ENCODE data around the gene TNFRSF18. TPM values are rescaled to one million over a fixed set of nuclear protein-coding genes. Genes with fewer than 3 reads are reported as not detected.

The TNFRSF18 gene
- total and polyA plus RNA-seq, 3 donors from 2014 or later: 0.67 TPM; not detected in 2

GRCh38 chr1:1194723-1195122, 11.7 kb downstream of the TNFRSF18 start:
- Histone ChIP-seq H3K27ac (no peak overlapping the region), H3K36me3 (ENCODE audit: low read depth, missing control alignments) (no peaks in the 10 kb centered on the region), H3K4me1 (no peaks in the 10 kb centered on the region), H3K4me3 (no peak overlapping the region), H3K9me3 (no peaks in the 10 kb centered on the region), H3K27me3 (no peaks in the 10 kb centered on the region)
- 87 to 90% methylated on average over 3 of the region's 3 CpGs for WGBS, 2 donors
- DNase-seq: no peak
- TF ChIP-seq POLR2A (IDR thresholded peaks at IDR 0.05): no peak
- TF ChIP-seq, protein P1, sequence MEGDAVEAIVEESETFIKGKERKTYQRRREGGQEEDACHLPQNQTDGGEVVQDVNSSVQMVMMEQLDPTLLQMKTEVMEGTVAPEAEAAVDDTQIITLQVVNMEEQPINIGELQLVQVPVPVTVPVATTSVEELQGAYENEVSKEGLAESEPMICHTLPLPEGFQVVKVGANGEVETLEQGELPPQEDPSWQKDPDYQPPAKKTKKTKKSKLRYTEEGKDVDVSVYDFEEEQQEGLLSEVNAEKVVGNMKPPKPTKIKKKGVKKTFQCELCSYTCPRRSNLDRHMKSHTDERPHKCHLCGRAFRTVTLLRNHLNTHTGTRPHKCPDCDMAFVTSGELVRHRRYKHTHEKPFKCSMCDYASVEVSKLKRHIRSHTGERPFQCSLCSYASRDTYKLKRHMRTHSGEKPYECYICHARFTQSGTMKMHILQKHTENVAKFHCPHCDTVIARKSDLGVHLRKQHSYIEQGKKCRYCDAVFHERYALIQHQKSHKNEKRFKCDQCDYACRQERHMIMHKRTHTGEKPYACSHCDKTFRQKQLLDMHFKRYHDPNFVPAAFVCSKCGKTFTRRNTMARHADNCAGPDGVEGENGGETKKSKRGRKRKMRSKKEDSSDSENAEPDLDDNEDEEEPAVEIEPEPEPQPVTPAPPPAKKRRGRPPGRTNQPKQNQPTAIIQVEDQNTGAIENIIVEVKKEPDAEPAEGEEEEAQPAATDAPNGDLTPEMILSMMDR (IDR thresholded peaks at IDR 0.05): no peak
- intact Hi-C loops (cut with DNase I; ENCODE audit: low total_unique reads): no loop called here

GRCh38 chr1:1191734-1192133, 14.7 kb downstream of the TNFRSF18 start:
- WGBS, 2 donors: 93 to 94% methylated on average over 11 of the region's 11 CpGs

GRCh38 chr1:1189111-1189510, 17.3 kb downstream of the TNFRSF18 start:
- H3K4me1 ChIP-seq: no peaks in the 10 kb centered on the region
- no peaks in the 10 kb centered on the region for H3K9me3 ChIP-seq
- intact Hi-C loops (cut with DNase I; ENCODE audit: low total_unique reads): no loop called here
- TF ChIP-seq, protein P1 (IDR thresholded peaks at IDR 0.05): no peak
- no peak for TF ChIP-seq POLR2A (IDR thresholded peaks at IDR 0.05)
- H3K27me3 ChIP-seq: no peaks in the 10 kb centered on the region
- H3K36me3 ChIP-seq (ENCODE audit: low read depth, missing control alignments): no peaks in the 10 kb centered on the region
- H3K27ac ChIP-seq: no peak overlapping the region
- H3K4me3 ChIP-seq: no peak overlapping the region
- DNase-seq: no peak
- 81 to 84% methylated on average over 5 of the region's 5 CpGs for WGBS, 2 donors

More at GRCh38 chr1:1191734-1192133, 14.7 kb downstream of the TNFRSF18 start:
- DNase-seq: no peak
- Histone ChIP-seq H3K4me3 (no peak overlapping the region), H3K9me3 (no peaks in the 10 kb centered on the region), H3K4me1 (no peaks in the 10 kb centered on the region), H3K36me3 (ENCODE audit: low read depth, missing control alignments) (no peaks in the 10 kb centered on the region), H3K27ac (no peak overlapping the region), H3K27me3 (no peaks in the 10 kb centered on the region)
- intact Hi-C loops (cut with DNase I; ENCODE audit: low total_unique reads): no loop called here
- TF ChIP-seq, protein P1 (IDR thresholded peaks at IDR 0.05): no peak

DNA sequence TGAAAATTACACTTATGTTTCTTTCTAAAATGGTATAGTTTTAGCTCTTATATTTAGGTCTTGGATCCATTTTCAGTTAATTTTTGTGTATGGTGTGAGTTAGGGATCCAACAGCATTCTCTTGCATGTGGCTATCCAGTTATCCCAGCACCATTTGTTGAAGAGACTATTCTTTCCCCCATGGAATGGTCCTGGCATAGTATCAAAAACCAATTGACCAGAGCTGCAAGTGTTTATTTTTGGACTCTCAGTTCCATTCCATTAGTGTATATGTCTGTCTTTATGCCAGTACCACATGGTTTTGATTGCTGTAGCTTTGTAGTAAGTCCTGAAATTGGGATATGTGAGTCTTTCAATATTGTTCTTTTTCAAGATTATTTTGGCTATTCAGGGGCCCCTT, 18.5 kb downstream of the TNFRSF18 start:
- Histone ChIP-seq H3K4me3 (no peak overlapping the region), H3K36me3 (ENCODE audit: low read depth, missing control alignments) (no peaks in the 10 kb centered on the region), H3K4me1 (no peaks in the 10 kb centered on the region), H3K27ac (no peak overlapping the region), H3K9me3 (no peaks in the 10 kb centered on the region), H3K27me3 (no peaks in the 10 kb centered on the region)
- TF ChIP-seq, protein P1 (IDR thresholded peaks at IDR 0.05): no peak
- no peak for TF ChIP-seq POLR2A (IDR thresholded peaks at IDR 0.05)
- intact Hi-C loops (cut with DNase I; ENCODE audit: low total_unique reads): no loop called here
- no peak for DNase-seq

DNA sequence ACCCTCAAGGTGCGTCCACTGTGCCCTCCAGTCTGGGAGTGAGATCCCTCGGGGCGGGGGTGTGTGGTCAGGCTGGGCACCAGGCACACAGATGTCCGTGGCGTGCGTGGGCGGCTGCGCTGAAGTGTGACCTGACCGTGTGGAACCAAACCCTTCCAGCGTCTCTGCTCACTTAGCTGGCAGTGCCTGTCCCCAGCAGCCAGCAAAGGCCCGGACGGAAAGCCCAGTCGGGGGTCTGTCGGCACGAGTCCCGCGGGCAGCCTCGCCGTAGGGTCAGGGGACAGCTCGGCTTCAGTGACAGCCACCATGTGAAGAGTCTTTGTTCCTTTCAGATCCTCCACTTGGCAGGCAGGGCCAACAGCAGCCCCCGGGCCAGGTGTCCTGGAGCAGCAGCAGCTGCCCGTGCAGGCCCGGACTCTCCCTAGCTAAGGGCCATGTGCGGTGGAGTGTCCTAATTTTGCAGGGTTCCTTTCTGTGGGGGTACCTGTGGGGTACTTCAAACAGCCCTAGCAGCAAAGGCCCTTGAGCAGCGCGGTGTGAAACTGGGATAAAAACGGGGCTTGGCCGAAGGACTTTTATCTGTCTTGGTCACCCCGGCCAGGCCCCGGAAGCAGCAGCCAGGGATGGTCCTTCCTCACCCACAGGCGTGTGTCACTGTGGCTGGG, 21.2 kb downstream of the TNFRSF18 start:
- Histone ChIP-seq H3K27ac (no peak overlapping the region), H3K4me1 (no peaks in the 10 kb centered on the region), H3K9me3 (no peaks in the 10 kb centered on the region), H3K4me3 (no peak overlapping the region), H3K36me3 (ENCODE audit: low read depth, missing control alignments) (no peaks in the 10 kb centered on the region), H3K27me3 (no peaks in the 10 kb centered on the region)
- no peak for DNase-seq
- no peak for TF ChIP-seq POLR2A (IDR thresholded peaks at IDR 0.05)
- TF ChIP-seq, protein P1 (IDR thresholded peaks at IDR 0.05): no peak
- intact Hi-C loops (cut with DNase I; ENCODE audit: low total_unique reads): no loop called here
- WGBS, 2 donors: 86 to 87% methylated on average over 16 to 31 of the region's 31 CpGs

Measured in testis (tissue), 3 donors.